GM18907 (cell line): ENCODE data around the gene PTGFR.

Source experiments
- ATAC-seq: cut with Tn5 transposase; IDR thresholded peaks from one replicate; pipeline ENCODE4 v1.9.1; 2021; ENCODE audit warnings: mild to moderate bottlenecking, moderate library complexity; ENCODE audit not compliant: unreplicated experiment

Gene PTGFR, protein sequence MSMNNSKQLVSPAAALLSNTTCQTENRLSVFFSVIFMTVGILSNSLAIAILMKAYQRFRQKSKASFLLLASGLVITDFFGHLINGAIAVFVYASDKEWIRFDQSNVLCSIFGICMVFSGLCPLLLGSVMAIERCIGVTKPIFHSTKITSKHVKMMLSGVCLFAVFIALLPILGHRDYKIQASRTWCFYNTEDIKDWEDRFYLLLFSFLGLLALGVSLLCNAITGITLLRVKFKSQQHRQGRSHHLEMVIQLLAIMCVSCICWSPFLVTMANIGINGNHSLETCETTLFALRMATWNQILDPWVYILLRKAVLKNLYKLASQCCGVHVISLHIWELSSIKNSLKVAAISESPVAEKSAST

GRCh38 chr1:78490861-78491450, at the start of gene PTGFR:
PTGFR (plus strand) TSS chr1:78490974; CDS start chr1:78492744, 1,770 bp downstream.
- ATAC-seq, result no peak

DNA sequence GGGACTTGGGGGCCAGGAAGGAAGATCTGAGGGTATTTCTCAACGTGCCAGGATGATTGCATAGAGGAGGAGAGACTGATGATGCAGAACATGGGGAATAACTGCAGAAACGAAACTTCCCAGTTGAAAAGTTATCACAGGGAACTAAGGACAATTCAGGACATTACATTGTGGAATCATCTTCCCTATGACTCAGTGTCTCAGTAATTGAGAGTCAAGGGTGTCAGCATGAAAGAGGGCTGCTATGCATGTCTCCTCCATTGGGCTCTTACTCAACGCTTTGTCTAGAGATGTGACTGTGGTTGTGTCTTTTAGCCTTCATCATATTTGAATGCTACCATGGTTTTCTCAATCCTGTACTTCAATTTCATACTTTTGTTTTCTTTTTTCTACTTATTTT, 48.9 kb upstream of the PTGFR start:
- ATAC-seq, result no peak

DNA sequence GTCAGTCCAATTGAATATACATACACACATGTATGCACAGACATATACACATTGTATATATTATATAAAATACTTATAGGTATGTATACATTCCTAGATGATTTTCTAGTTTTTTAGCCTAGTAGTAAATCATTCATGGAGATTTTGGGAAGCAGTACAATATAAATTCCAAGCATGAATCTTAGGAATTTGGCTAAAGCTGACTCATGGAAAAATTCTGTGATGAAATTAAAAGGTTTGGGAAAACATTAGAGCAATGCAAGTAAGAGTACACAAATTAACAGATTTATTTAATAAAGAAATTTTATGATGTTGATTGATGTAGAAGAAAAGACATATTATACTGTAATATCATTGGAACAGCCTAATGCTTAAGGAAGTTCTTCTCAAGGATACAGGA, 43.7 kb upstream of the PTGFR start:
- ATAC-seq, result no peak

DNA sequence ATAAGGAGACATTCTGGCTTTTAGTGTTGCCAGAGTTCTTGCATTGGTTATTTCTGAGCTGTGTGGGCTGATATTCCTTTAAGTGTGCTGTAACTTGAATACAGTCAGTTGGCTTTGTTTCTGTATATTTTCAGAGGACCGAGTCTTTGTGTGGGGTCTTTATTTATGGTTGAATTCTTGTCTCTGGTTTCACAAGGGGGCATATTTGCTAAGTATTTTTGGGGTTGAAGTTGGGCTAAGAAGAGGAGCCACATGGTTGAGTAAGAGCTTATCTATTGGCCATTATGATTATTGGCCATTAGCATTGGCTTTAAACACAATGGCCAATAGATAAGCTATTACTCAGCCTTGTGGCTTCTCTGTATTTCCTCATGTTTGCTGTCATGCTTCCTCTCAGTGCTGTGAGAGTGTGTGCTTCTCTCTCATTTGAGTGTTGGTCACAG, 26.3 kb upstream of the PTGFR start:
- no peak for ATAC-seq

DNA sequence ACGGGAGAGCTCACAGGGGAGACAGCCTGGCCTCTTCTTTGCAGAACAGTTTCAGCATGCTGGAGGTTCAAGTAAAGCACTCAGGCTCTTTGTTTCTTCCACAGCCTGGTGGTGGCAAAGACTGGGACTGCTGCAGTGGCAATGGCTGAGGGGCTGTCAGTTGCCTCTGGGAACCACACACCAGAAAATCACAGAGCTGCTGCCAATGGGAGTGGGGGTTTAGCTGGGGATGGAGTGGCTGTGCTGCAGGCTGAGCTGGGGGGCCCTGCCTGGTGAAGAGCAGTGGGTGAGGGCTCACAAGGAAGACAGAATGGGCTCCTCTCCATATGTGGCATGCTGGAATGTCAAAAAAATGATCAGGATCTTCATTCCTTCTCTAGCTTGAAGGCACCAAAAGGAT, 25.6 kb upstream of the PTGFR start:
- no peak for ATAC-seq

GRCh38 chr1:78468521-78468920, 22.3 kb upstream of the PTGFR start:
- ATAC-seq, result no peak

GRCh38 chr1:78469576-78469975, 21.2 kb upstream of the PTGFR start:
- no peak for ATAC-seq

- no peak for ATAC-seq
Measured at GRCh38 chr1:78471890-78472620, 18.7 kb upstream of the PTGFR start.

DNA sequence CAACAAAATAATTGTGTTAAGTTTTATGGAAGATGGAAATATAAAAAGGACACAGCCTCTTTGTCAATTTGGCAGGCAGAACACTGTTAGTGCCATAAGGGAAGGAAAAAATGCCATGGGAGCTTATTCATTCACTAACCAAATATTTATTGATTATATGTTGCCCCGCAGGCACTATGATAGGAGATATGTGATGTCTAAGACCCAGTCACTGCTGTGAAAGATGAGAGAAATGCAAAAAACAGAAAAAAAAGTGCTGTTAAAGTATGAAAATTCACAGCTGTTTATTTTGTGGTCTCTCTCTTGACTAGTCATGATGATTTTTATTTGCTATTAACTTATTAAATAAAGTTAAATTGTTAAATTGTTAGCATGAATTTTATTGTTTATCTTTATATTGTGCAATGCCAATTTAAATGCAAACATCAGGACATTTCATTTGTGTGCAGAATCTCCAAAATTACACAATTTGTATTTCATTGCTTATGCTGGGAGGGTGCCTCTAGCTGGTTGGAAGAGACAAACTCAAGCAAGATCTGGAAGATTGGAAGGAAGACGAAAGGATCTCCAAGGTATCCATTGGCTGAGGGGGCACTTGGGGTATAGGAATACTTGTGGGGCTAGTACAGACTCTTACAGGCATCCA, 17.8 kb upstream of the PTGFR start:
- ATAC-seq, result no peak

GRCh38 chr1:78474092-78474491, 16.7 kb upstream of the PTGFR start:
- ATAC-seq, result no peak

- no peak for ATAC-seq
Measured at GRCh38 chr1:78475888-78476610, 14.7 kb upstream of the PTGFR start.

- ATAC-seq, result no peak
Measured at GRCh38 chr1:78483903-78484302, 6.9 kb upstream of the PTGFR start.

DNA sequence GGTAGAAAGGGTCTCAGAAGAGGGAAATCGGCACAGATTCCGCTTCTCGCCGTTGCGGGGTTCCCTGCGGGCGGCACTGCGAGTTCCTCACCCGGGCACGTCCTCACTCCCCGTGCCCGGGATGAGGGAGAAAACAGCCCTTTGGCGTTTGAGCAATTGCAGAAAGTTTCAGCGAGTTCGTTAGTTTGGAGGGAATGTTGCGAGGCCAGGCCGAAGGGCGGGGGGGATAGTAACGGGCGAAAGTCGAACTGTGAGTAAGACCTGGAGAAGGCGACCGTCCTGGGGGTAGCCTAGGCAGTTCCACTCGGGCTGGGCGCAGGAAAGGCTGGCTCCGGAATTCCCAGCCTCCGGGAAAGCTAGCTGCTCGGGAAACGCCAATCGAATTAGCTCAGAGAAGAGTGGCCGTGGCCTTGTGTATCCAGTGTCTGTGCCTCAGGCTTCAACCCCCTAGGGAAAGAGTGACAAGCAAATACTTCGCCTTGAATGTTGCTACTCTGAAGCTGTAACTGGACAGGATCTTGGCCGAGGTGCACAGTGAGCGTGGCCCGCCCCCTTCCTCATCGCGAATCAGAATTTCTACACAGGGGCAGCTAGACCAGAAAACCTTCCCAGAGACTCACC, 787 bp downstream of the PTGFR start:
- no peak for ATAC-seq

GRCh38 chr1:78492386-78492950, 1.7 kb downstream of the PTGFR start:
- ATAC-seq, result no peak

DNA sequence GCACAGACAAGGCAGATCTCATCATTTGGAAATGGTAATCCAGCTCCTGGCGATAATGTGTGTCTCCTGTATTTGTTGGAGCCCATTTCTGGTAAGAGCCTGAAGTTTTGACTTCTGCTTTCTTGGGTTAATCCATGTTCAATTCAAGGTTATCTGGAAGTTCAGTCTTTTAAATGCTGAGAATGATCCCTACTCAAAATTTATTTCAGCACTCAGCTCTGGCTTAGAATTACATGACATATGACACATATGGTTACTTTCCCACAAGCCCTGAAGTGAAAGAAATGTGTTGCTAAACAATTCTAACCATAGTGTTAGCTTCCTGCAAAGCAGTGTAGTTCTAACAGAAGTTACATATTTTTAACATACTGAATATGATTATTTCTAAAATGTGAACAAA, 2.7 kb downstream of the PTGFR start:
- no peak for ATAC-seq

GRCh38 chr1:78497201-78497600, 6.4 kb downstream of the PTGFR start:
- ATAC-seq, result no peak

- no peak for ATAC-seq
Measured at GRCh38 chr1:78500529-78500928, 9.8 kb downstream of the PTGFR start.

GRCh38 chr1:78501203-78501602, 10.4 kb downstream of the PTGFR start:
- no peak for ATAC-seq

GRCh38 chr1:78511334-78511733, 20.6 kb downstream of the PTGFR start:
- no peak for ATAC-seq

DNA sequence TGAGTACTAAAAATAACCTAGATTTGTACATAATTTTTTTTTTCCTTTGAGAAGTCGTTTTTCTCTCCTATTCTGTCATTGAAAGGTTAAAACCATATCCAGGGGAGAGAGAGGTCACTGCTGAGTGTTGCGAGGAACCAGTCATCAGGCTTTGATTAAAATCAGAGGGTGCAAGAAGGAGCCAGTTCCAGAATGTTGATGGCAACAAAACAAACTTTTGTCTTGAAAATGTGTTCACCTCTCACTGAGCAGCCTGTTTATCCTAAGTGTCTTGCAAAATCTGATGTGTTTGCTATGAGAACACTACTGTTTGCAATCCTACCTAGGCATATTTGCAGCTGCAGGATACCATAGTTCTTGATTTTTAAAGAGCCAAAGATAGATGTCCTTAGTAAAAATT, 25.9 kb downstream of the PTGFR start:
- no peak for ATAC-seq
